GM23338 (cell line): ENCODE measurements around the gene NBEAL2. TPM values are rescaled to one million over a fixed set of nuclear protein-coding genes. Genes with fewer than 3 reads are reported as not detected.

Experiments
- ATAC-seq: fragments of 200-7000 bp; cut with Tn5 transposase; 3 replicates; pipeline ENCODE4 v1.9.1; 2020
- DNase-seq: peaks from one replicate; pipeline ENCODE4 v3.0.0-alpha.2; 2015; ENCODE audit warnings: low spot score
- H2AFZ ChIP-seq: fragments of 200-600 bp; sonication (generic); 2 replicates; pipeline ENCODE4 v1.8.0; 2016; ENCODE audit warnings: antibody characterized with exemption, mild to moderate bottlenecking, moderate library complexity
- H3F3A ChIP-seq: fragments of 200-600 bp; sonication (generic); replicated peaks from 2 replicates; pipeline ENCODE4 v1.8.0; 2017; ENCODE audit warnings: antibody characterized with exemption, mixed run types, low read depth
- H3K27ac ChIP-seq: fragments of 200-600 bp; sonication (generic); 2 replicates; pipeline ENCODE4 v1.6.1; 2016; ENCODE audit warnings: low read depth
- H3K27me3 ChIP-seq: fragments of 200-600 bp; sonication (generic); 2 replicates; pipeline ENCODE4 v1.8.0; 2016; ENCODE audit warnings: mild to moderate bottlenecking, mixed run types, moderate library complexity; ENCODE audit not compliant: insufficient read depth
- H3K36me3 ChIP-seq: fragments of 200-600 bp; sonication (generic); 2 replicates; pipeline ENCODE4 v1.8.0; 2016; ENCODE audit warnings: mild to moderate bottlenecking; ENCODE audit not compliant: insufficient read depth
- H3K4me1 ChIP-seq: fragments of 200-600 bp; sonication (generic); 2 replicates; pipeline ENCODE4 v1.8.0; 2016; ENCODE audit warnings: mild to moderate bottlenecking, moderate library complexity; ENCODE audit not compliant: insufficient read depth
- H3K4me2 ChIP-seq: fragments of 200-600 bp; sonication (generic); 2 replicates; pipeline ENCODE4 v1.7.1; 2017; ENCODE audit warnings: mixed run types
- H3K4me3 ChIP-seq: fragments of 200-600 bp; sonication (generic); 2 replicates; pipeline ENCODE4 v1.6.1; 2016; ENCODE audit warnings: mixed run types
- H3K79me2 ChIP-seq: fragments of 200-600 bp; sonication (generic); replicated peaks from 2 replicates; pipeline ENCODE4 v1.8.0; 2017; ENCODE audit warnings: mild to moderate bottlenecking; ENCODE audit not compliant: insufficient read depth
- H3K9me2 ChIP-seq: fragments of 200-600 bp; sonication (generic); 2 replicates; pipeline ENCODE4 v1.8.0; 2017; ENCODE audit not compliant: insufficient read depth
- H4K20me1 ChIP-seq: fragments of 200-600 bp; sonication (generic); replicated peaks from 2 replicates; pipeline ENCODE4 v1.8.0; 2017; ENCODE audit warnings: mild to moderate bottlenecking; ENCODE audit not compliant: insufficient read depth
- H3K27ac Mint-ChIP-seq: 2 replicates; pipeline ENCODE4 v1.8.0; 2020; ENCODE audit warnings: inconsistent platforms, mild to moderate bottlenecking, moderate library complexity, mixed read lengths
- H3K27me3 Mint-ChIP-seq: 3 replicates; pipeline ENCODE4 v1.8.0; 2022; ENCODE audit warnings: low read depth, mild to moderate bottlenecking, moderate library complexity, mixed read lengths, inconsistent platforms; ENCODE audit not compliant: insufficient read depth, poor library complexity
- H3K36me3 Mint-ChIP-seq: 3 replicates; pipeline ENCODE4 v1.8.0; 2021; ENCODE audit warnings: low read depth, mild to moderate bottlenecking, inconsistent platforms, moderate library complexity, mixed read lengths
- H3K4me1 Mint-ChIP-seq: 3 replicates; pipeline ENCODE4 v1.8.0; 2020; ENCODE audit warnings: mild to moderate bottlenecking, inconsistent platforms, mixed read lengths
- H3K4me3 Mint-ChIP-seq: 3 replicates; pipeline ENCODE4 v1.8.0; 2021; ENCODE audit warnings: moderate library complexity, mild to moderate bottlenecking, inconsistent platforms, mixed read lengths
- H3K9me3 Mint-ChIP-seq: 3 replicates; pipeline ENCODE4 v1.8.0; 2020; ENCODE audit warnings: moderate library complexity, mild to moderate bottlenecking, inconsistent platforms, mixed read lengths
- CREB1 ChIP-seq: fragments of 250-450 bp; sonication (Bioruptor Pico); IDR thresholded peaks from 2 replicates; pipeline ENCODE4 v1.5.0; 2020; ENCODE audit warnings: low read depth, mild to moderate bottlenecking, moderate library complexity
- EZH2 ChIP-seq: fragments of 200-600 bp; sonication (generic); IDR thresholded peaks from one replicate; pipeline ENCODE4 v1.8.0; 2017; ENCODE audit warnings: antibody characterized with exemption, mild to moderate bottlenecking, low read depth; ENCODE audit not compliant: unreplicated experiment
- EZH2phosphoT487 ChIP-seq: fragments of 200-600 bp; sonication (generic); IDR thresholded peaks from one replicate; pipeline ENCODE4 v1.8.1; 2018; ENCODE audit warnings: antibody characterized with exemption; ENCODE audit not compliant: unreplicated experiment
- JUNB ChIP-seq: IDR thresholded peaks from one replicate; pipeline ENCODE4 v1.6.1; 2016; ENCODE audit warnings: antibody characterized with exemption; ENCODE audit not compliant: unreplicated experiment
- NANOG ChIP-seq: IDR thresholded peaks from 2 replicates; pipeline ENCODE4 v1.6.1; 2016; ENCODE audit warnings: antibody characterized with exemption, borderline replicate concordance
- POLR2AphosphoS5 ChIP-seq: IDR thresholded peaks from 2 replicates; pipeline ENCODE4 v1.6.1; 2016; ENCODE audit warnings: antibody characterized with exemption, low read depth
- REST ChIP-seq: IDR thresholded peaks from one replicate; pipeline ENCODE4 v1.6.1; 2018; ENCODE audit warnings: antibody characterized with exemption; ENCODE audit not compliant: unreplicated experiment
- STAT1 ChIP-seq: IDR thresholded peaks from one replicate; pipeline ENCODE4 v1.6.1; 2016; ENCODE audit warnings: antibody characterized with exemption; ENCODE audit not compliant: unreplicated experiment
- ZNF114 ChIP-seq: fragments of 250-450 bp; sonication (Bioruptor Pico); IDR thresholded peaks from 2 replicates; pipeline ENCODE4 v1.5.0; 2020; ENCODE audit warnings: mild to moderate bottlenecking, moderate library complexity
- ZNF331 ChIP-seq: fragments of 250-450 bp; sonication (Bioruptor Pico); IDR thresholded peaks from 2 replicates; pipeline ENCODE4 v1.5.0; 2020; ENCODE audit warnings: low read depth, mild to moderate bottlenecking, moderate library complexity
- ZNF462 ChIP-seq: fragments of 250-450 bp; sonication (Bioruptor Pico); IDR thresholded peaks from 2 replicates; pipeline ENCODE4 v1.5.0; 2020; ENCODE audit warnings: mild to moderate bottlenecking, moderate library complexity
- polyA plus RNA-seq: library from polyadenylated mRNA; unstranded; fragments of >200 nt; fragmentation: Nextera tagmentation; extraction: Ambion mirVana; gene quantifications from 2 replicates; pipeline ENCODE4 v1.2.1, GENCODE V29; 2016
- total RNA-seq: library from RNA; depleted of rRNA; stranded (reverse); fragments of >200 nt; shearing (Covaris generic); gene quantifications from 2 replicates; pipeline ENCODE4 v1.2.3, GENCODE V29; 2014
- TF ChIP-seq, protein P1 (sequence below): IDR thresholded peaks from 2 replicates; pipeline ENCODE4 v1.6.1; 2016; ENCODE audit warnings: antibody characterized with exemption

The NBEAL2 gene
- total and polyA plus RNA-seq, 2 experiments from 2014 or later = 13.5 to 79.9 TPM

DNA sequence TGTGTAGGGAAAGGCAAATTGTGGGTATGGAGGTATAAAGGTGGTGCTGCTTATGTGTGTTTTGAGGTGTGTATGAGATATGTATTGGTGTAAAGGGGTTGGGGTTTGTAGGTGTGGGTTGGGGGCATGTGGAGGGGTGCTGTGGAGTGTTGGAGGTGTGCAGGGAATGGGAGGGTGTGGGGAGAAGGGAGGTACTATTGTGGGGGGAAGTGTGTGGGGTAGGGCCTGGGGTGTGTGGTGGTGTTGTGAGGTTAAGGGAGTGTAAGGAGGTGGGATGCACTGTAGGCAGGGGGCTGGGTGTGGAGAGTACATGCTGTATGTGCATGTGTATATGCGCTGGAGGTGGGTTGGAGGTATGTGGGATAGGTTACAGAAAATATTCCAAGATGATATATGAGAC is 18.6 kb upstream of the NBEAL2 start (continued):
- TF ChIP-seq, protein P1, sequence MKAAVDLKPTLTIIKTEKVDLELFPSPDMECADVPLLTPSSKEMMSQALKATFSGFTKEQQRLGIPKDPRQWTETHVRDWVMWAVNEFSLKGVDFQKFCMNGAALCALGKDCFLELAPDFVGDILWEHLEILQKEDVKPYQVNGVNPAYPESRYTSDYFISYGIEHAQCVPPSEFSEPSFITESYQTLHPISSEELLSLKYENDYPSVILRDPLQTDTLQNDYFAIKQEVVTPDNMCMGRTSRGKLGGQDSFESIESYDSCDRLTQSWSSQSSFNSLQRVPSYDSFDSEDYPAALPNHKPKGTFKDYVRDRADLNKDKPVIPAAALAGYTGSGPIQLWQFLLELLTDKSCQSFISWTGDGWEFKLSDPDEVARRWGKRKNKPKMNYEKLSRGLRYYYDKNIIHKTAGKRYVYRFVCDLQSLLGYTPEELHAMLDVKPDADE = no peak
- TF ChIP-seq REST = no peak
- TF ChIP-seq CREB1 = no peak

DNA sequence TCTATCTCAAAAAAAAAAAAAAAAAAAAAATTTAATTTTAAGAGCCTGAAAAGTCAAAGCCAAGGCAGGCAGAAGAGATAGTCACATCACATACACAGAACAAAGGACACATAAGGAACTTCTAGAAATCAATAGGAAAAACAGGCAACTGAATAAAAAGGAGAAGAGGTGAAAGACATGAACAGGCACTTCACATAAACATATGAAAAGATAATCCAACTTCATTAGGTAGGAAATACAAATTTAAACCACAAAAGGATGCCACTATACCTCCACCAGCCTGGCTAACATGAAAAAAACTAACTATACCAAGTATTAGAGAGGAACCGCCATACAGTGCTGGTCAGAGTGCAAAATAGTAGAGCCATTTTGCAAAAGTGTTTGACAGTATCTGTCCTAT is 17.0 kb upstream of the NBEAL2 start:
- H3K4me1 Mint-ChIP-seq = peaks cover 39% of the 10 kb centered on the region
- no peaks in the 10 kb centered on the region for H3K9me2 ChIP-seq
- no peaks in the 10 kb centered on the region; the same call in 1 of the 2 replicates for H3K36me3 ChIP-seq
- peaks cover 90% of the 10 kb centered on the region for H3K79me2 ChIP-seq
- no peak overlapping the region for H3K4me3 ChIP-seq
- H4K20me1 ChIP-seq = peaks cover 65% of the 10 kb centered on the region
- no peak for ATAC-seq
- H3K36me3 Mint-ChIP-seq = peaks cover 36% of the 10 kb centered on the region
- H3K27ac Mint-ChIP-seq = no peak overlapping the region
- H3K27me3 Mint-ChIP-seq = peaks cover 1% of the 10 kb centered on the region
- no peaks in the 10 kb centered on the region for H3F3A ChIP-seq
- peaks cover 8% of the 10 kb centered on the region; the same call in 2 of the 3 replicates for H3K9me3 Mint-ChIP-seq
- H3K4me2 ChIP-seq = no peak overlapping the region
- no peak overlapping the region for H3K27ac ChIP-seq
- H3K4me1 ChIP-seq = peaks cover 16% of the 10 kb centered on the region; the same call in 1 of the 2 replicates
- H2AFZ ChIP-seq = no peak overlapping the region
- no peak overlapping the region for H3K4me3 Mint-ChIP-seq
- DNase-seq = no peak
- no peaks in the 10 kb centered on the region for H3K27me3 ChIP-seq
- TF ChIP-seq ZNF462 (CRISPR knock-in tag) (no peak), POLR2AphosphoS5 (no peak), EZH2phosphoT487 (no peak), ZNF331 (CRISPR knock-in tag) (no peak), NANOG (no peak), STAT1 (no peak), ZNF114 (CRISPR knock-in tag) (no peak), JUNB (no peak), EZH2 (no peak), CREB1 (no peak)
- TF ChIP-seq, protein P1 = no peak
